Colonic mucosa (tissue), 4 donors: ENCODE results near the gene SLC38A11. TPM values are rescaled to one million over a fixed set of nuclear protein-coding genes. Genes with fewer than 3 reads are reported as not detected.

Experiments used
- DNase-seq: peaks from one replicate; pipeline ENCODE4 v3.0.0-alpha.2; 2020
- H3K27ac ChIP-seq: fragments of 200-600 bp; one replicate; pipeline ENCODE4 v1.8.0; 2021
- H3K27me3 ChIP-seq: fragments of 200-600 bp; one replicate; pipeline ENCODE4 v1.8.0; 2021
- H3K36me3 ChIP-seq: fragments of 200-600 bp; one replicate; pipeline ENCODE4 v1.8.0; 2021
- H3K4me1 ChIP-seq: fragments of 200-600 bp; one replicate; pipeline ENCODE4 v1.8.0; 2021; ENCODE audit warnings: mild to moderate bottlenecking
- H3K4me3 ChIP-seq: fragments of 200-600 bp; one replicate; pipeline ENCODE4 v1.8.0; 2021
- H3K9ac ChIP-seq, 2 donors: one replicate each; pipeline ENCODE4 v1.7.0; 2013; ENCODE audit warnings: control low read depth in 2 of 2, low read depth in 2 of 2, low read length in 2 of 2
- H3K9me3 ChIP-seq: fragments of 200-600 bp; one replicate; pipeline ENCODE4 v1.8.0; 2021
- CTCF ChIP-seq: fragments of 200-600 bp; IDR thresholded peaks from one replicate; pipeline ENCODE4 v1.8.0; 2022; ENCODE audit warnings: antibody characterized with exemption, mild to moderate bottlenecking
- intact Hi-C: fragments of 100-400 bp; cut with DNase I; formaldehyde crosslinking; loops from one replicate; pipeline ENCODE4 v1.14.1; 2022
- total RNA-seq, 2 donors: library from RNA; stranded (reverse); fragmentation: NEBNext Ultra II Directional in 1 of 2; extraction: Animal tissue kit (Norgen Biotek cat#: 25700) in 1 of 2; gene quantifications; one replicate each; pipeline ENCODE4 v1.2.1, GENCODE V29; 2021
- donor health status: healthy.
- donor health status: DM: no; HTN: no; CAD: no.
- donor health status: DM: no; HTN: no; CAD: no.

The SLC38A11 gene
- total RNA-seq, 2 donors from 2014 or later: 1.5 to 3.0 TPM

- intact Hi-C loops: no loop called here
- no peaks in the 10 kb centered on the region for H3K9me3 ChIP-seq
- H3K27ac ChIP-seq: no peak overlapping the region
- no peaks in the 10 kb centered on the region for H3K27me3 ChIP-seq
- DNase-seq: no peak
- no peak for TF ChIP-seq CTCF
- H3K9ac ChIP-seq: no peak overlapping the region
- H3K4me1 ChIP-seq: no peaks in the 10 kb centered on the region
- H3K36me3 ChIP-seq: no peaks in the 10 kb centered on the region
- H3K4me3 ChIP-seq: no peak overlapping the region
Observed at GRCh38 chr2:164897469-164898260, 57.7 kb downstream of the SLC38A11 start.

GRCh38 chr2:164896634-164897355, 58.5 kb downstream of the SLC38A11 start:
- Histone ChIP-seq H3K9me3 (no peaks in the 10 kb centered on the region), H3K36me3 (no peaks in the 10 kb centered on the region), H3K4me3 (no peak overlapping the region), H3K27me3 (no peaks in the 10 kb centered on the region), H3K4me1 (no peaks in the 10 kb centered on the region), H3K27ac (no peak overlapping the region), H3K9ac (no peak overlapping the region)
- no peak for DNase-seq
- TF ChIP-seq CTCF: no peak
- intact Hi-C loops: no loop called here

- H3K9ac ChIP-seq: no peak overlapping the region
- TF ChIP-seq CTCF: no peak
- no peak overlapping the region for H3K27ac ChIP-seq
- no peaks in the 10 kb centered on the region for H3K27me3 ChIP-seq
- H3K4me3 ChIP-seq: no peak overlapping the region
- DNase-seq: no peak
- no peaks in the 10 kb centered on the region for H3K4me1 ChIP-seq
- intact Hi-C loops: no loop called here
- no peaks in the 10 kb centered on the region for H3K9me3 ChIP-seq
- H3K36me3 ChIP-seq: no peaks in the 10 kb centered on the region
Observed at GRCh38 chr2:164896226-164896625, 59.1 kb downstream of the SLC38A11 start.

GRCh38 chr2:164891460-164891859, 63.9 kb downstream of the SLC38A11 start:
- Histone ChIP-seq H3K36me3 (no peaks in the 10 kb centered on the region), H3K9ac (no peak overlapping the region), H3K4me3 (no peak overlapping the region), H3K4me1 (no peaks in the 10 kb centered on the region), H3K9me3 (no peaks in the 10 kb centered on the region), H3K27me3 (no peaks in the 10 kb centered on the region), H3K27ac (no peak overlapping the region)
- intact Hi-C loops: no loop called here
- no peak for DNase-seq
- TF ChIP-seq CTCF: no peak

GRCh38 chr2:164890544-164890943, 64.8 kb downstream of the SLC38A11 start:
- intact Hi-C loops: no loop called here
- H3K27ac ChIP-seq: no peak overlapping the region
- H3K9ac ChIP-seq: no peak overlapping the region
- no peaks in the 10 kb centered on the region for H3K9me3 ChIP-seq
- no peaks in the 10 kb centered on the region for H3K4me1 ChIP-seq
- H3K27me3 ChIP-seq: no peaks in the 10 kb centered on the region
- H3K36me3 ChIP-seq: no peaks in the 10 kb centered on the region
- H3K4me3 ChIP-seq: no peak overlapping the region
- no peak for TF ChIP-seq CTCF
- DNase-seq: no peak
